GM10847 (cell line): ENCODE data around the gene CLCNKA.

ENCODE experiments used
- POLR2A ChIP-seq: IDR thresholded peaks from 2 replicates; pipeline ENCODE4 v1.6.1; 2011; ENCODE audit not compliant: insufficient read length; ENCODE audit errors: extremely low read depth

CLCNKA gene

DNA sequence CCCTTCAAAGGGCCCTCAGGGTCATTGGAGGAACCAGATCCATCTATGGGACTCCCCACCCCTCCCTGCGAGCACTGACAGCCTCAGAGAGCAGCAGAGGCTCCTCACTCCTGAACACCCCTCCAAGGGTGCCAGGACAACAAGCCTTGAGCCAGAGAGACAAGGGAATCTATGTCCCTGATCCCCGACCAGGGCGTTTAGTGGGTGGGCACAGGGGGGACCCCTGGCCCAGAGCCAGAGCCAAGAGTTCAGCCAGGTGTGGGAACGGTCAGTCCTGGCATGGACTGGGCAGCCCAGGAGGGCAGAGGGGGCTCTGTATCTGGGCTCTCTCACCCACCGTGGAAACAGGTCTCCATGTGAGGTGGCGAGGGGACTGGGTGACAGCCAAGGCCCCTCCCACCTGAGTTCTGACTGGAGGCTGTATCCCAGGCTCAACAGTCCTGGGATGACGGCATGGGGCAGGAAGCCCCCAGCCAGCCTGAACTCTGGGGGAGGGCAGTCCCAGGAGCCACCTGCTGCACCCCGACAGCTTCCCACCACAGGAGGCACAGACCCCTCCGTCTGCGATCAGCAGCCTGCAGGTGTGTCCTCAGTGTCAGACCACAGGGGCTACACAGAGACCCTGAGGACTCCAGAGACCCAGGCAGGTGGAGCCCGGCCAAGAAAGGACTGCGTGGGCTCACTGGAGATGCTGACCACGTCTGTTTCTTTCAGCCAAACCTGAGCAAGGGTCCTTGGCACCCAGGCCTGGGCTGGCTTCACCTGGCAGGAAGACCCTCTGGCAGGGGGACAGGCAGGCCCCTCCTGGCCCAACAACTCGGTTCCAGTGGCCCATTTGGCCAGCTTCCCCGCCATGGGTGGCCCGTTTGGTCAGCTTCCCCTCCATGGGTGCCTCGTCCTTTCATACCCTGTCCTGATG is 29.0 kb upstream of the CLCNKA start:
- no peak for TF ChIP-seq POLR2A

DNA sequence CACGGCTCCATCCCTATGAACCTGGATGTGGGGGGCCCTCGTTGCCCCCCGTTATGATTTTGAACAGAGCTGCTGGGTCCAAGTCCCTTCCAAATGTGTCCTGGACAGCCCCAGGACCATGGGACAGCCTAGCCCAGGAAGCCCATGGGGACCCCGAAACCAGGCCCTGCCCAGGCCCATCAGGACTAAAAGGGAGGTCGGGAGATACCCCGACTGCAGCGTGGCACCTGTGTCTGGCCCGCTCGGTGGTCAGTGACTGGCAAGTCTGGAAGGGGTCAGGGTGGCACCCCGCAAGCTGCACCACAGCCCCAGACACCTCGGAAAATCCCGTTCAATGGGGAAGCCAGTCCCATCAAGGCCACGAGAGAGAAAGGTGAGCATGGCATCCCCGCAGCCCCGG is 28.2 kb upstream of the CLCNKA start:
- TF ChIP-seq POLR2A: no peak

DNA sequence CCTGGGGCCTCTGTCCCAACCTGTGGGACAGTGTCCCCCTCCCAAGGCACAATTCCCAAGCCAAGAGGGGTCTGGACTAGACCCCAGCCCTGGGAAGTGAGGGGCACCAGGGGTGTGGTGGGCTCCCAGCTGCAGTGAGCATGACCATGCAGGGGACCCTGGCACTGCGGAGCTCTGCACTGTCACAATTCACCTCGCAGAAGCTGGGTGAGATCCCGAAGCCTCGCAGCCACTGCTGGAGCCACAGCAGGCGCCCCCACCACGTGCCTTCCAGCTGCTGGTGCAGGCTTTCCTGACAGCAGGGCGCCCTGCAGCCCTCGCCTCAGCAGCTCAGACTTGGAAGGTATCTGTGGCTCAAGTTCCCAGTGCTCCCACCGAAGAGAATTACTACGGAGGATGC is 27.8 kb upstream of the CLCNKA start:
- TF ChIP-seq POLR2A: no peak

DNA sequence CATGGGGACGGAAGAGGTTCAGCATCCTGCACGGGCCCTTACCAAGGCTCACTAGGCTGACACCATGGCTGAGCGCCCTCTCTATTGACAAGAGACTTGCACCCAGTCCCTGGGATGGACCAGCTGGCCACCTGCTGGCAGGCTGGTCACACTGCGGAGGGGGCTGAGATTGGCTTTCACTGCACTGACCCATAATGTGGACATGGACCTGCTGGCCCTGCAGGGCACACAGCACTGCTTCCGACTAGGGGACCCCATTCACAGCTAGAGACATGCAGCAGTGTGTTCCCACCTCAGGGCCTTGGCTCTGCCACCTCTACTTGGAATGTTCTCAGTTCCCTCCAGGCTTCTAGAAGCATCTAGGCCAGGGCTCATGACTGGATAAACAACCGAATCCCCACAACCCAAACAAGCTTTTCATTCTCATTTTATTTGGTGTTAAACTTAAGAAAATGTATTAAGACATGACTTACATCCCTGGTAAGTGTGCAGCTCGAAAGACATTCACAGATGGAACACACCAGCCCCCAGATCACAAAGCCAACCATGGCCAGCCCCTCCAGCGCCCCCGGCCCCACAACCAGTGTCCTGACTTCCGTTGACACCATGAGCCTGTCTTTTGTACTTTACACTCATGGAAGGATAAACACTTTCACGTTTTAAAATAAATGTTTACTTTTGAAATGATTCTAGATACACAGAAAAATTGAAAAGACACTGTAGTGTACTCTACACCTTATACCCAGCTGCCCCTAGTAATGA is 27.1 kb upstream of the CLCNKA start:
- TF ChIP-seq POLR2A: no peak

DNA sequence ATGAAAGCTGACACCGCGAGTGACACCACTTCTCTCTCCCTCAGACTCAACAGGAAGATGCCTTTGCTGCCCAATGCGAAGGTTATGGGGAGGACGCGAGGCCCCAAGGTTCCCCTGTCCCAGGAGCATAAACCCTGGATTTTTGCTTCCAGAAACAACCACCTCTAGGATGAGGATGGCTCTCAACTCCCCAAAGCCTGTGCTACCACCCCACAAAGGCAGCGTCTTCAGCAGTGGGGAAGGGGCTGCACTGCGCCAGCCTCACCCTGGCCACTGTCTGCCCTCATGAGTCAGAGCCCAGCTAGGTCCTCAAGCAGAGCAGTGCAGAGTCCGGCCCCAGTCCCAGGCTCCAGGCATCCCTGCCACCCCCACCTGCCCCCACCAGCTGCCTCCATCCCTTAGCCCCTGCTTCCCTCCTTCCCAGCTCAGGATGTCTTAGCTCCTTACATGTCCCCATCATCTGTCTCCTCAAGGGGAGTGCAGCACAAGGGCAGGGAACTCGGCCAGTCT is 24.7 kb upstream of the CLCNKA start:
- no peak for TF ChIP-seq POLR2A

DNA sequence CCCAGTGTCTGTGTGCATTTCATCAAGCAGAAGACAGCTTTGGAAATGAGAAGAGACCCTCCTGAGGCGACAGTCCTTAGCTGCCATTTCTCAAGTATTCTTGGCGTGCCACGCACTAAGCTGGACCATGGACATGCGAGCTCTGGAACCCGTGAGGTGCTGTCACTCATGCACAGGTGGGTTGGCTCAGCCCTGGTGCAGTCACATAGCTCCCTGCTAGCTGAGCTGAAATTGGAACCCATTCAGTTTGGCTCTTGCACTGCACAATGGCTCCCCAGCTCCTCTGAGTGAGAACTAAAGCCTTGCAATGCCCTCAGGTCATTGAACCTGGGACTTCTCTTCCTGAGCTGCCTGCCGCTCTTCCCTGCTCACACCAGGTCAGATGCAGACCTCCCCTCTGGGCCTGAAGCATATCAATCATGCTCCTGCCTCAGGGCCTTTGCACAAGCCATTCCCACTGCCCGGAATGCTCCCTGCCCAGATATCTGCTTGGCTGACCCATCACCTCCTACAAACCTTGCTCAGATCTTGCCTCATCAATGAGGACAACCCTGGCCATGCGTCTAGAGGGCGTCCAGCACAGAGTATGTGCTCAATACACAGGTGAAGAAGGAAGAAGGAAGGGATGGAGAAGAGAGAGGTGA is 24.1 kb upstream of the CLCNKA start:
- TF ChIP-seq POLR2A: no peak

DNA sequence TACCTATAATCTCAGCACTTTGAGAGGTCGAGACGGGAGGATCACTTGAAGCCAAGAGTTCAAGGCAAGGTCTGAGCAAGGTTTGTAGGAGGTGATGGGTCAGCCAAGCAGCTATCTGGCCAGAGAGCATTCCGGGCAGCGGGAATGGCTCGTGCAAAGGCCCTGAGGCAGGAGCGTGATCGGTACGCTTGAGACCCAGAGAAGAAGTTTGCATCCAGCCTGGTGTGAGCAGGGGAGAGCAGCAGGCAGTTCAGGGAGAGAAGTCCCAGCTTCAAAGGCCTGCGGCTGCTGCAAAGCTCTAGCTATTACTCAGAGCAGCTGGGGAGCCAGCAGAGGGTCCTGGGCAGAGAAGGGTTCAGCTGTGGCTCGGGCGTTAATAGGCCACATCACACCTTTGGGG is 22.9 kb upstream of the CLCNKA start:
- TF ChIP-seq POLR2A: no peak

DNA sequence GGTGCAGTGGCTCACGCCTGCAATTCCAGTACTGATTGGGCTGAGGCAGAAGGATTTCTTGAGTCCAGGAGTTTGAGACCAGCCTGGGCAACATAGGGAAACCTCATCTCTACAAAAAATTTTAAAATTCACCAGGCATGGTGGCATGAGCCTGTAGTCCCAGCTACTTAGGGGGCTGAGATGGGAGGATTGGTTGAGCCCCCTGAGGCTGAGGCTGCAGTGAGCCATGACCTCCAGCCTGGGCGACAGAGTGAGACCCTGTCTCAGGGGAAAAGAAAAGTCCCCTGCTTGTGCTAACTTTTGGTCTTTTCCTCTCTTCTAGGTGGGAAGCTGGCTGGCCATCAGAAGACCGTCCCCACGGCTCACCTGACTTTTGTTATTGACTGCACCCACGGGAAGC is 16.2 kb upstream of the CLCNKA start:
- no peak for TF ChIP-seq POLR2A

DNA sequence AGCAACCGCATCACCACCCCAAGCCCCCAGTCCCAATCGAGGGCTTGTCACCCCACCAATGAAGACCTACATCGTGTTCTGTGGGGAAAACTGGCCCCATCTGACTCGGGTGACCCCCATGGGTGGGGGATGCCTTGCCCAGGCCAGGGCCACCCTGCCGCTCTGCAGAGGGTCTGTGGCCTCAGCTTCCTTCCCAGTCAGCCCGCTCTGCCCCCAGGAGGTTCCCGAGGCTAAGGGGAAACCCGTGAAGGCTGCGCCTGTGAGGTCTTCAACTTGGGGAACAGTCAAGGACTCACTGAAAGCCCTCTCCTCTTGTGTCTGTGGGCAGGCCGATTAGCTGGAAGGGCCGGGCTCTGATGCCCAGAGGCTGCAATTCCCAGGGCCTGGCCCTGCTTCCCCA is 15.8 kb upstream of the CLCNKA start:
- TF ChIP-seq POLR2A: no peak

DNA sequence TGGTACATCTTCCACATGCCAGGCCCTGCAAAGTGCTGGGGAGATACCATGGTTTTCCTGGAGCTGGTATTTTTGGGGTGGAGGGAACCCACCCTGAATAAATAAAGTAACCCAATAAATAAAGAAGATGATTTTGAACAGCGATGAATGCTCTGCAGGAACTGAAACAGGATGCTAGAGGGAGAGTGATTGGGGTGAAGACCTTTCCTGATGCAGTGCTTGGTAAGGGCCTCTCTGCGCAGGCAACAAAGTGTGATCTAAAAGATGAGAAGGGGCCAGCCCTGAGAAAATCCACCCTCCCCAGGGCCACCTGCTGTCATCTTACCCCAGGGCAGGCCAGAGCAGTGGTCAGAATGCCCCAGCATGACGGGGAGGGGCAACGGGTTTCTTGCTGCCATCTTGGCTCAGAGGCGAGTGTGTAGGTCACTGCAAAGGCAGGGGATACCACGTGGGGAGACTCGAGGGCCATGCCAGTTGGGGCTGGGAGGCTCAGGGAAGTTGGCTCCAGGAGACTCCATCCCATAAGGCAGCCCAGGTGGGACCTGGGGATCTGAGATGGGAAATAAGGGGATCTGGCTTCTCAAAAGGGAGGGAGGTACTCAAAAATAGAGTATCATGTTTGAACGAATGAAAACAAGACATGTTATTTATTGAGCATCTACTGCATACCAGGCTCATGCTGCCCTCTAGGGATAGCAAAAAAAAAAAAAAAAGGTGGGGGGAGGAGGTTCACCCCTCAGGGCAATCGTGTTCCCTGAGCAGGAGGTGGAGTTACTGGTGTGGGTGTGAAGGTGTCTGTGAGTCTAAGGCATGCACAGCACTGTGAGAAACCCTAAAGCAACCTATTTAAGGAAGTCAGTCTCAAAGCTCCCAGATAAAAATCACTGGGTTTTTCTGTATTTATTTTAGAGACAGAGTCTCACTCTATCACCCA is 15.0 kb upstream of the CLCNKA start:
- no peak for TF ChIP-seq POLR2A

DNA sequence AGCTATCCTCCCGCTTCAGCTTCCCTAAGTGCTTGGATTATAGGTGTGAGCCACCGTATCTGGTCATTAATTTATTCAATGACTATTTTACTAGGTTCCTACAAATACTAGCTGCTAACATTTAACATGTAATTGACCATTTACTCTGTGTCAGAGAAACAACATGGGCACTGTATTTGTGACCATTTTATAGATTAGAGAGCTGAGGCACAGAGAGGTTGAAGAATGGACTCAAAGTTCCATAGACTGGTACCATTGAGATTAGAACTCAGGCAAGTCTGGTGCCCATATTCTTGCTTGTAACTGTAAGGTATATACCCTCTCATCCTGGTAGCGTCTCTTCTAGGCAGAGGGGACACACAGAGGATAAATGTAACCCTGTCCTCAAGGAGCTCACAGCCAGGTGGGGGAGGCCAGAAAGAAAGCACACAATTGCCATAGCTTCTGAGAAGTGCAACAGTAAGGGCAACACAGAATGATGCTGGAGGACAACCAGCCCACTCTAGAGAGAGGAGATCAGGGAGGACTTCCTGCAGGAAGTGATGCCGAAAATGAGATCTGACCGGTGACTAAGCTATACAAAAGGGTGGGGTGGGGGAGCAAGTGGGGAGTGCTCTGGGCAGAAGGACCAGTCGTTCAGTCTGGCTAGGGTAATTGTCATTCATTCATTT is 14.0 kb upstream of the CLCNKA start:
- no peak for TF ChIP-seq POLR2A

DNA sequence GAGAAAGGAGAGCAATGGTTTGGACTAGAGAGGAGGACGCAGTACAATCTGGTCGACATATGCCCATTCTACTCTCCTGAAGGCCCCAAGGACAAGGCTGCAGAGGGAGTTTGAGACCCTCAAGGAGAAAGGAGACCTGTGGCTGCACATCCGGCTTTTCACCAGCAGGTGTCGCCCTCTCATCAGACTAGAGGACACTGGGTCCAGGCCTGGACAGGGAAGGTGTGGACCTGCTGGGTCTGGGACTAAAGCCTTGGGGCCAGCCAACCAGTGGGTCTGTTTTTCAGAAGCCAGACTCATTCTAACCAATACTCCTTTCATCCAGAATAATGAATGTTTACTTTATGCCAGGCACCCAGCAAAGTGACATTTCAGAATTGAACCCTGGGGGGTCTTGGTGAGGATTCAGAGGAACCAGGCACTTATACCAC is 12.8 kb upstream of the CLCNKA start:
- TF ChIP-seq POLR2A: no peak

DNA sequence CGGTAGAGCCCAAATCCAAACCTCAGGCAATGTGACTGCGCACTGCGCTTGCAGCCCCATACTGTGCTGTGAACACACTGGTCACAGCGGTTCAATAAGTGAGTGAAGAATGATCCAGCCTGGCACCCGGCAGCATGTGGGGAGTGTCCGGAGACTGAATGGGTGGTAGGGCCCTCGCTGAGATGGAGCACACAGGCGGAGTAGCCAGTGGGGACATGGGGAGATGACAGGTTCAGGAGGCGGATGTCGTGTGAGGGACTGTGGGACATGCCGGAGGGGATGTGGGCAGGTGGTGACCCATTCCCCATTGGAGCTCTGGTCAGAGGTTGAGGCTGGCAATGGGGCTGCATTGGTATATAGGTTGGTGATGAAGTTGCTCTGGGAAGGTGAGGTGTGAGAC is 12.2 kb upstream of the CLCNKA start:
- no peak for TF ChIP-seq POLR2A

DNA sequence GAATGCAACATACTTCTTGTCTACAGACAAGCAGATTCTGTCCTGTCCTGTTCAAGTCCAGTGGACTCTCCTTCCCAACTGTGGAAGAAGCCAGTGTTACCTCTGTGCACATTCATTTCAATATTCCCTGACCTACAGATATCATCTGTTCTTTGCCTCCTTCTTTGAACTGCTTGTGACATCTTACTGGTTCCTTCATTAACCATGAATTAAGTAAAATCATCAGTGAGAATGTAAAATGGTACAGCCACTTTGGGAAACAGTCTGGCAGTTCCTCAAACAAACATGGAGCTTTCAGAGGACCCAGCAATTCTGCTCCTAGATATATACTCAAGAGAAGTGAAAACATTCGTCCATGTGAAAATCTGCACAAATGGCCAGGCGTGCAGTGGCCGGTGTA is 11.0 kb upstream of the CLCNKA start:
- no peak for TF ChIP-seq POLR2A
